ENCODE data around the gene ACTR1B. TPM values are rescaled to one million over a fixed set of nuclear protein-coding genes. Genes with fewer than 3 reads are reported as not detected.

Gene ACTR1B
- total and polyA plus RNA-seq, 2 experiments from 2014 or later = 27.2 to 42.5 TPM

GRCh38 chr2:97651114-97651513, 12.7 kb downstream of the ACTR1B start:
- Histone ChIP-seq H3K4me1 (ENCODE audit: insufficient read depth) (no peaks in the 10 kb centered on the region), H3K27me3 (ENCODE audit: insufficient read depth) (no peaks in the 10 kb centered on the region), H3K36me3 (ENCODE audit: insufficient read depth) (peaks cover 20% of the 10 kb centered on the region), H3K4me2 (no peak overlapping the region), H2AFZ (no peak overlapping the region), H3K4me3 (no peak overlapping the region), H4K20me1 (replicated peaks; ENCODE audit: insufficient read depth) (no peaks in the 10 kb centered on the region), H3F3A (replicated peaks; ENCODE audit: low read depth) (0 out of 2 replicates have a peak, but pooled peaks cover 3% of the 10 kb centered on the region), H3K9me2 (ENCODE audit: insufficient read depth) (no peaks in the 10 kb centered on the region), H3K79me2 (replicated peaks; ENCODE audit: insufficient read depth) (peaks cover 14% of the 10 kb centered on the region), H3K27ac (ENCODE audit: low read depth) (no peak overlapping the region)
- Mint-ChIP-seq H3K4me3 (no peak overlapping the region), H3K27ac (no peak overlapping the region), H3K4me1 (peaks cover 5% of the 10 kb centered on the region; the same call in 2 of the 3 replicates), H3K36me3 (ENCODE audit: low read depth) (peaks cover 73% of the 10 kb centered on the region), H3K9me3 (peaks cover 20% of the 10 kb centered on the region), H3K27me3 (ENCODE audit: insufficient read depth, low read depth, poor library complexity) (no peaks in the 10 kb centered on the region)
- ATAC-seq (no peak), DNase-seq (ENCODE audit: low spot score) (no peak)
- TF ChIP-seq JUNB (IDR thresholded peaks at IDR 0.05; ENCODE audit: unreplicated experiment) = no peak
- TF ChIP-seq POLR2AphosphoS5 (IDR thresholded peaks at IDR 0.05; ENCODE audit: low read depth) = no peak
- TF ChIP-seq, protein P1, sequence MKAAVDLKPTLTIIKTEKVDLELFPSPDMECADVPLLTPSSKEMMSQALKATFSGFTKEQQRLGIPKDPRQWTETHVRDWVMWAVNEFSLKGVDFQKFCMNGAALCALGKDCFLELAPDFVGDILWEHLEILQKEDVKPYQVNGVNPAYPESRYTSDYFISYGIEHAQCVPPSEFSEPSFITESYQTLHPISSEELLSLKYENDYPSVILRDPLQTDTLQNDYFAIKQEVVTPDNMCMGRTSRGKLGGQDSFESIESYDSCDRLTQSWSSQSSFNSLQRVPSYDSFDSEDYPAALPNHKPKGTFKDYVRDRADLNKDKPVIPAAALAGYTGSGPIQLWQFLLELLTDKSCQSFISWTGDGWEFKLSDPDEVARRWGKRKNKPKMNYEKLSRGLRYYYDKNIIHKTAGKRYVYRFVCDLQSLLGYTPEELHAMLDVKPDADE (IDR thresholded peaks at IDR 0.05) = no peak
- TF ChIP-seq STAT1 (IDR thresholded peaks at IDR 0.05; ENCODE audit: unreplicated experiment) = no peak
- TF ChIP-seq ZNF114 (CRISPR knock-in tag; IDR thresholded peaks at IDR 0.05) = no peak
- TF ChIP-seq ZNF462 (CRISPR knock-in tag; IDR thresholded peaks at IDR 0.05) = no peak
- TF ChIP-seq CTCF (conservative IDR thresholded peaks at IDR 0.05; ENCODE audit: low read depth in 2 of 2) = no peak
- TF ChIP-seq REST (IDR thresholded peaks at IDR 0.05; ENCODE audit: unreplicated experiment) = no peak
- no peak for TF ChIP-seq CREB1 (CRISPR knock-in tag; IDR thresholded peaks at IDR 0.05; ENCODE audit: low read depth)
- no peak for TF ChIP-seq EZH2 (IDR thresholded peaks at IDR 0.05; ENCODE audit: low read depth, unreplicated experiment)
- no peak for TF ChIP-seq NANOG (IDR thresholded peaks at IDR 0.05; ENCODE audit: borderline replicate concordance)
- TF ChIP-seq ZNF331 (CRISPR knock-in tag; IDR thresholded peaks at IDR 0.05; ENCODE audit: low read depth) = no peak
- TF ChIP-seq EZH2phosphoT487 (IDR thresholded peaks at IDR 0.05; ENCODE audit: unreplicated experiment) = no peak

All from GM23338 (cell line).